GF-D8 (cell line): Measurements from ENCODE around the gene FOXN3.

Source experiments
- DNase-seq: peaks from one replicate; lab custom pipeline; 2025; lab: John Stamatoyannopoulos, UW

The FOXN3 gene

DNA sequence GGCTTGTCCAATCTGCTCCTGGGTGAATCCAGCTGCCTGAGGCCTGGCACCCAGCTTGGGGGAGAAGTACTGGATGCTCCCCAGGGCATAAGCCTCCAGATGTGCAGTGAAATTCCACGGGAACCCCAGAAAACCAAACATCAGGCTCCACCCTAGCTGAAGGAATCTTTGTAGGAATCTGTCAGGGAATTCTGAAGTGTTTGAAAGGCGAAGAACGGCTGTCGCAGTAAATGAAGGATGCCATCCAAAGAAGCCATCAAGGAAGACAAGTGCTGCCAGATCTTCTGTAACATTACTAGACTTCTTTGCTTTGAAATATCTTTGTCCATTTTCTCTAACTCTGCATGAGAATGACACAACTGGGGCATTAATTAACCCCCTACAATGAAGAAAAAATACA, 219.4 kb downstream of the FOXN3 start:
- DNase-seq: no peak

GRCh38 chr14:89196545-89196944, 220.5 kb downstream of the FOXN3 start:
- no peak for DNase-seq

DNA sequence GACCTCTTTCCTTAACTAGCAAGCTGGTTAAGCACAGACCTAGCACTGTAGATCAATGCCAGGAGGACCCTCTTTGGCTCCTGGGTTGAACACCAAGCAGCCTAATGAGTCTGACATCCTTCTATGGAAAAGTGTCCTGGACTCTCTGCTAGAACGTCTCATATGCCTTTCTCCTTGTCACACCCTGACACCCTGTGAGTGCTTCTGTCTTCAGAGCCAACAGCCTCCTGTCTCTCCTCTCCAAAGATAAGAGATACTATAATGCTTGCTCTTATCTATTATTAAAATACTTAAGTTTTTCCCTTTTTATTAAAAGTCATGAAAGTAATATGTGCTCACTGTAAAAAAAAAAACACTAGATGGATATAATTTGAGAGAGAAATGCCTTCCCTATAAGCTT, 222.7 kb downstream of the FOXN3 start:
- no peak for DNase-seq

DNA sequence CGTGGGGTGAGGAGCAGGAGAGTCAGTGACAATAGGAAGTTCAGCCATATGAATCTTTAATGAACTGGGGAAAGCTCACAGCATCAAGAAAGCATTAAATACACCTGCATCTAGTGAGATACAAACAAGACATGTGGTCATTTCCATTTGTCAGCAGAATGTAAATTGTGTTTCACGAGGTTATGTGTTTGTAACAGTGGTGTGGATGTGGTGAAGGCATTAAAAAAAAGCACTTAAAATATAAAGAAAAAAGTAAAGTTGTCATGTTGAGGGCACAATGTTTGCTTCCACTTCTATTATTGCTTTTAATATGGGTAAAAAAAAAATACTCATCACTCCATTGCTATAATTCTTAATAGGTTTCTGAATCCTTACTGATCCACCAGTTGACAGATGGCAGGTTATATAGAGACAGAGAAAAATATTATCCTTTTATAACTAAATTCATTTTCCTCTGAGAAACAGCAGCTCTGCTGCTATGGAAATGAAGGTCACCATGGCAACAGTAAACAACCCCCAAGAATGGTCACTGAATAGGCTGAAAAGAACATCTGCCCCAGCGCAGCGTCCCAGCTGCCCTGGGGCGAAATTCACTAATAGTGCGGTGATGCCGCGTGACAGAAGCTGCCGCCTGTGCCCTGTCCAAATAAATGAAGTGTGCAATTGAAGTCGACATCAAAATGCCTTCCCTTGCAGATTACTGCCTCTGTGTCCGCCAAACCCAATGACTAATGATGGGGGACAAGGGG, 226.1 kb downstream of the FOXN3 start:
- no peak for DNase-seq

GRCh38 chr14:89188492-89188891, 228.5 kb downstream of the FOXN3 start:
- DNase-seq: no peak

DNA sequence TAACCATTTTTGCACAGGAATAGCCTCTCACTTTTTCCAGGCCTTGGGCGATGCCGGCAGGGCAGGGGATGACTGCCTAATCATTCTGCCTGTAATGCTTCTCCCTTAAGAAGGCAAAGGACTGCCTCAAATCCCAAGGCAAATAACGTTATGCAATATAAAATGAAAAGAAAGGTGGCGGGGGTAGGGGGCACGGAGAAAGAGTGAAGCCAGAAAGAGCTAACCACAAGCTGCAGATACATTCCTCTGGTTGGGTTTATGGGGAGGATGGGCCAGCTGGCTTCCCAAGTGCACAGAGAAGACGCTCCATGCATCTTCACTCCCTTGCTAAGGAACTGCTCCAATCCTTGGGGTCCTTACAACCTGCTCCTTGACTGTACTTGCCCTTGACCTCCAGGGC, 229.5 kb downstream of the FOXN3 start:
- DNase-seq: no peak

DNA sequence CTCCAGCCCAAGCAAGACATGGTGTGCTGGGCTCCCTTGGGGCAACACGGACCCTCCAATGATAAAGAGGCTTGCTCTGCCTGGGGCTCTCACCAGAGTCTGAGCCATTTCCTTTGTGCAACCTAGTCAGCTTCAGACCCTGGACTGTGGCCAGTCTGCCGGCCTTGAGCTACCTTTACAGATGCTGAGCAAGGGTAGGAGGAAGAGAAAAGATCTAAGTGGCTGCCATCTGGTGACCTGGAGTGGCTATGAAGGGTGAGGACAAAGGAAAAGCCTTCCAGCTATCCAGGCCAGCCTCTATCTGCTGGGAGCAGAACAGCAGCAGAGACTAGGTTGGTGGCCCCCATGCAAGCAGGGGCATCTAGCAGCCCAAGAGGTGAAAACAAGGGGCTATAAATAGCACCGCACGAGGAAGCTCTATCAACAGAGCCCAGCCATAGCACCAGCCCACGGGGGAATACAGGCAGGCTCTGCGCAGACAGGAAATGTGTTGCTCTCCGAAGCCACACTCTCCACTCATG, 230.1 kb downstream of the FOXN3 start:
- no peak for DNase-seq

GRCh38 chr14:89185919-89186855, 230.8 kb downstream of the FOXN3 start:
- no peak for DNase-seq

DNA sequence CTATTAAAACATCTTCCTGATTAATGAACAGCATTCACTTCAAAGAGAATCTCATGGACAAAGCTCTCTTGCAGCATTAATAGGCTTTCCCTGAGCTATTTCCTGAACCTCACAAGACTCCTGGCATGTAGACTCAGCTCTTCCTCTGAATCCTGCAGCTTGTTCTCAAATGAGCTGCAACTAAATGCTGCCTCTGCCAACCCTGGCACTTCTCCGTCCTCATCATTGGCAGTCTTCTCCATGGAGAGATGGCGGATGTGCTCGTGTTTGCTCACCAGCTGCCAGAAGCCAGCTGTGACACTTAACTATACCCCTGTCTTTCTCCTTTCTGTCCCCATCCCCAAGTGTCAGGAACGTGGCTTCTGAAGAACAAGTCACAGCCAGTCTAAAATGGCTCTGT, 232.1 kb downstream of the FOXN3 start:
- DNase-seq: no peak

GRCh38 chr14:89182326-89182725, 234.7 kb downstream of the FOXN3 start:
- no peak for DNase-seq

GRCh38 chr14:89180546-89180945, 236.5 kb downstream of the FOXN3 start:
- DNase-seq: no peak

DNA sequence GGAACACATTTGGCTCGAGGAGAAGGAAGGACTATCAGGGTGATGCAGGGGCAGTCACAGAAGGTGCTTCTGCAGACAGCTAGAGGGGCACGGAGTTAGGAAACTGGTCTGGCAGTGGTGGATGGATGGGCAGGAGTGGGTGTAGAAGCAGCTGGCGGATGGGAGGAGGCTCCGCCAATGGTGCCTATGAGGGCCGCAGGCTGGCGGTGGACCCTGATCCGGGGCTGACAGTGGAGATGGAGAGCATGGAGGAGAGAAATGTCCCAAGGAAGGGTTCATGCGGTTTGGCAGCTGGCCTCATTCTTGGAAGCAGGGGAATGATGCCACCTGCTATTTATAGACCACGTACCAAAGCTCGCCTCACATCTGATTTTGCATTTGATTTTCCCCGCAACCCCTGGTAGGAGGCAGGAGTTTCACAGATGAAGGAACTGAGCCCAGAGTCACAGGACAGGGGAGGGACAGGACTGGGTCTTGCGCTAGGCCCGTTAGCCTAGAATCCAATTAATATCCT, 237.1 kb downstream of the FOXN3 start:
- DNase-seq: no peak

DNA sequence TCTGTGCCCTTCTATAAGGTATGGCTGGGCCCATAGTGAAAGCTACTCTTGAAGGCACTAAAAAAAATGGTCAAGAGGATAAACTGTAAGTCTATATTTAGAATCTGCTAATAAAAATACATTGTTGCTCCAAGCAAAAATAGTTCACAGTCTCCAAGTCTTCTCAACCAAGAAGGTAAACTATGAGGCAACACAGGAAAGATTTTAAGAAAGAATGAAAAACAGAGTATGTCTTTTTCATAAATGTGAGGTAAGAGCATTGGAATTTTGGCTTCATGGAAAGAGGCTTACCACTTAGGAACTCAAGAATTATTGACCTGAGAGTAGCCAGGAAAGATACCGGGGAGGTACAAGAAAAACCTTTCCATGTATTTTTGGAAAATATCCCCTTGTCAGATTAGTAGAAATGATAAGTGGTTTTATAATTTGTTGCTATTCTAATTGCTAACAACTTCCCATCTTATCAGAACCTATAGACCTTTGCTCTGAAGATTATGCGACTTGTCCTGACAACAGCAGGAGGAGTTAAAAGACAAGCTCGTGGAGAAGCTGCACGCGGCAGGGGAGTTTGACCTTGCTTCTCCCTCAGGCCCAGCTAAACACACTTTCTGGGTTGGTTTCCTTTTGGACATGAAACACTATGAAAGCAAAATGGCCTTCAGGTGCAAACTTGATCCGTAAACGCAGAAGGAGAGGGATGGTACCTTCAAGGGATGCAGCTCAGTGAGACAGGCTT, 238.1 kb downstream of the FOXN3 start:
- no peak for DNase-seq

DNA sequence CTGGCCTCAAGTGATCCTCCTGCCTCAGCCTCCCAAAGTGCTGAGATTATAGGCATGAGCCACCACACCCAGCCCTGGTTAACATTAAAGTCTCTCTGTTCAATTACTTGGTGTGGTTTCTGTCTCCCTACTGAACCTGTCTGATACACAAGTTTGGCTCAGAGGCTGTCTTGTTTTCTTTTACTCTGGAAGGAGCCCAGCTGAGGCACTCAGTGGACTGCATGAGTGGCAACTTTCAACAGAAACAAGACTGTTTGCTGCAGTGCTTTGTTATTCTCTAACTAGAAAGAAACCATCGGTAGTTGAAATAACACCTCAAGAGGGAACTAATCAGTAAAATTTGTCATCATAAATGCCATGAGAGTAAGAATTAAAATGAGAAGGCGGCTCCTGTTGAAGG, 238.7 kb downstream of the FOXN3 start:
- DNase-seq: no peak

DNA sequence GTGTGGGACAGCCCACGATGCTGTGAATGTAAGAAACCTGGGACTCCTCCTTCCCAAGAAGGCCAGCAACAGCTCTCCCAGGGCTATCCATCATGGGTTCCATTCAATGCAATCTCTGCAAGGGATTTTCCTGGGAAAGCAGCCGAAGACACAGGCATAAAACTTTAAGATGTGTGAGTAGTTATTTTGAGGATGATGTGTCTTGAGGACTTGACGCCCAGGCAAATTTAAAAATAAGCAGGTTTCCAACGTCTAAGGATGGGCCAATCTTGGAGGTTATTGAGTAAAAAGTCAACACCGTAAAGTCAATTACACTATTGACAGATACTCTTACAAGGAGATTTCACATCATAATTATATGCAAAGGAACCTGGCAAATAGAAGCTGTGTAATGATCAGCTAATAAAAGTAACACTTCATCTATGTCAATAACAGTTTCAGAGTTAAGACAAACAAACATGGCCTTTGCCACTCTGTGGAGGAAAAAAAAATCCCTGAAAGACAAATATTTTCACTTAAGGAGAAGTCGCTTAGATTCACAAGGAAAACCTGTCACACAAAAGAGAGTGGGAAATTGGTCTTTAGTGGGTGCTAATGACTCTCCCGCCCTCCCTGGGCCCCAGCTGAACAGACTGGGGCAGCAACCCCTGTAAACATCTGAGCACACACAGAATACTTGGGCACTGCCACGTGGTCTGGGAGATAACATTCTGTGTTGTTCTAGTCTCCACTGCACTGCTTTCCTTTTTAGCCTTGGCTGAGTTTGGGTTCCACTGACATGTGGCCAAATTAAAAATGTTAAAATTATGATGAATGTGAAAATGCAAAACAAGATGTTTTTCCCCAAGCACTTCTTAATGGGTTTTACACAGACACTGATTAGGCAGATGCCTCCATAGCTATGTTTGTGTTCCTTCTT, 240.9 kb downstream of the FOXN3 start:
- no peak for DNase-seq

DNA sequence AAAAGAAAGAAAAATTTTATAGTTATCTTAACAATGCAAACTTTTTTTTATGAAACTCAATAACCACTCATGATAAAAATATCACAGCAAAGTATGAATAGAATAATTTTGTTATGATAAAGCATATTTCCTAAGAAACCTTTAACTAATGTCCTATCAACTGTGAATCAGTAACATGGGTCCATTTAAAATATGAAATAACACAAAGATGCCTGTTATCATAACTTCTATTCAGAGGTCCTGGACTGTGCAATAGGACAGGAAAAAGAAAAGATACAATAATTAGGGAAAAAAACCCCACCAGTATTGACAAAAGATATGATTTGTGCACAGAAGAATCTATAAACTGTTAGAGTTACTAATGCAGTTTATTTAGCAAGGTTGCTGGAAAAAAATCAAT, 245.4 kb downstream of the FOXN3 start:
- DNase-seq: no peak

- no peak for DNase-seq
Measured at GRCh38 chr14:89171168-89171567, 245.9 kb downstream of the FOXN3 start.

DNA sequence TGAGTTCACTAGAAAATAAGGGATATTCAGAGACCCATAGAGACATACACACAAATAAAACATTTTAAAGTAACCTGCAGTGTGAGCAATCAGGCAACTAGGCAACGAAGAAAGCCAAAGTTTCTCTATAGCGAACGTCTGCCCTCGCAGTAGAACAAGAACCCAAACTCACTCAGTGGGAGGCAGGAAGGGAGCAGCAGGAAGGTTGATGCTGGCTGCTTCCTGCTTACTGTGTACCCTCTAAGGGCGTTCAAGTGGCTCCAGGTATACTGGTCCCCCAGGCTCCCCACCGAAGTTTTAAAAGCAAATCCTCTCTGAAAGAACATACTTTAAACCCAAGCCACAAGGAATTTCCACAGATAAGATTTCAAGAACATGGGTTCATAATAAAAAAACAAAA, 249.3 kb downstream of the FOXN3 start:
- no peak for DNase-seq

DNA sequence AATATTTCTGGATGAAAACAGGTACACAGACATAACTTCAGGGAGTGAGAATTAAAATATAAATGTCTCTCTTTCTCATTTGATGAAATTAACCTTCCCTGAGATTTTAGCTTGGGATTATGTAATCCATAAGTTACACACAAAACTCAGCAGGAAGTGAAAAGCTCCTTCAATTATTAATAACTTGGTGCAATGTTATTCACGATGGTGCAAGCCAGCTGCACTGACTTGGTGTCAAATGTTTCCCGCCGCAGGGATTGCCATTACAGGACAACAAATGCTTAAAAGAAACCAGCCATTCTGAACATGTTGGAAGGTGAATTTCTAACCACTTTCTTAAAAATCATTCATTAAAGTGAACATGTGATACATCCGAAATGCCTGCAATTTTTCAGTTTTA, 250.4 kb downstream of the FOXN3 start:
- DNase-seq: no peak

GRCh38 chr14:89165189-89166181, 251.5 kb downstream of the FOXN3 start:
- peak; percentile 55 for DNase-seq
